SK-N-SH treated with all-trans-retinoic acid at 6 μM for 48 hours (cell line): ENCODE measurements around the gene SEMA4D.

Source experiments
- BACH2 ChIP-seq: fragments of 250-450 bp; sonication (Bioruptor Pico); IDR thresholded peaks from 2 replicates; pipeline ENCODE4 v1.9.0; 2021; ENCODE audit warnings: mild to moderate bottlenecking, borderline replicate concordance
- GLIS3 ChIP-seq: fragments of 250-450 bp; sonication (Bioruptor Pico); IDR thresholded peaks from 2 replicates; pipeline ENCODE4 v1.5.0; 2020; ENCODE audit warnings: mild to moderate bottlenecking, moderate library complexity
- PPARA ChIP-seq: fragments of 250-450 bp; sonication (Bioruptor Pico); IDR thresholded peaks from 2 replicates; pipeline ENCODE4 v1.5.0; 2020; ENCODE audit warnings: mild to moderate bottlenecking, borderline replicate concordance
- TSHZ2 ChIP-seq: fragments of 250-450 bp; sonication (Bioruptor Pico); IDR thresholded peaks from 2 replicates; pipeline ENCODE4 v1.5.0; 2020; ENCODE audit warnings: mild to moderate bottlenecking, moderate library complexity
- ZFP30 ChIP-seq: fragments of 450-650 bp; formaldehyde crosslinking; IDR thresholded peaks from 2 replicates; pipeline ENCODE4 v1.5.0; 2022; ENCODE audit warnings: mild to moderate bottlenecking, moderate library complexity
- ZNF565 ChIP-seq: fragments of 450-650 bp; formaldehyde crosslinking; conservative IDR thresholded peaks from 2 replicates; pipeline ENCODE4 v1.5.0; 2020; ENCODE audit warnings: low read depth, mild to moderate bottlenecking, moderate library complexity
- ZNF8 ChIP-seq: fragments of 450-650 bp; formaldehyde crosslinking; IDR thresholded peaks from 2 replicates; pipeline ENCODE4 v1.5.0; 2020; ENCODE audit warnings: mild to moderate bottlenecking, moderate library complexity

- TF ChIP-seq BACH2 (no peak), ZNF565 (CRISPR knock-in tag) (no peak), TSHZ2 (CRISPR knock-in tag) (no peak), PPARA (CRISPR knock-in tag) (no peak), ZFP30 (no peak), GLIS3 (no peak), ZNF8 (no peak)
Measured at GRCh38 chr9:89407070-89407469, 90.8 kb downstream of the SEMA4D start.
